SHP77 (cell line): Measurements from ENCODE around the gene TMEM178B.
"Not testable (repeated sequence)": the region's sequence is repeated elsewhere in the genome, so short reads cannot be mapped to it uniquely, and the experiment has no call there.

Experiments
- DNase-seq, 2 experiments: peaks; one replicate each; lab custom pipeline; 2025; lab: John Stamatoyannopoulos, UW

The TMEM178B gene

DNA sequence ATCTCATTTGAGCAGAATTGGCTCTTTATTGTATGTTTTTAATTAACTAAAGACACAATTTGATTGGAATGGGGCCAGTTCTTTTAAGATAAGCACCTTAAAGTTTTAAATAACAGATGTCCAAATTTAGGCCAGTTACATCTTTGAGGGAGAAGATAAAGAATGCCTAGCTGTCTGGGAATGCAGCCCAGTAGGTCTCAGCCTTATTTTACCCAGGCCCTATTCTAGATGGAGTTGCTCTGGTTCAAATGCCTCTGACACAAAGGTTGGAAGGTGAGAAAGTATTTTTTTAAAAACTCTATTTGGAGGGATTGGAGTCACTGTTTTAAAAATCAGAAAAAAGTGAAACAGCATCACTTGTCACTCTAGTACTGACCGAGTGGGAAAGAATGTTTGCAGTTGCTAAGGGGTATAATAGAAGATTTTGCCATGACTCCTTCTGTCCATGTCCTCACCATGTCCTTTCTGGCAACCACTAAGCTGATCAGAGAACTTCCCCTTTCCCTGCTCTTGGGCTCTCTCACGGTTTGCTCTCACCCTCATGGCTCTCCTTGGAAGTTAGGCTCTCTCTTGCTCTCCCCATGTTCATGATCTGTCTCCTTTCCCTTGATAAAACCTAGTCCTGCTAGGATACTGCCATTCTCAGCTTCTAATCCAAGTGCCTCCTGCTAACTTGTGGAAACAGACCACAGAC, 239.1 kb downstream of the TMEM178B start:
- no peak for DNase-seq

DNA sequence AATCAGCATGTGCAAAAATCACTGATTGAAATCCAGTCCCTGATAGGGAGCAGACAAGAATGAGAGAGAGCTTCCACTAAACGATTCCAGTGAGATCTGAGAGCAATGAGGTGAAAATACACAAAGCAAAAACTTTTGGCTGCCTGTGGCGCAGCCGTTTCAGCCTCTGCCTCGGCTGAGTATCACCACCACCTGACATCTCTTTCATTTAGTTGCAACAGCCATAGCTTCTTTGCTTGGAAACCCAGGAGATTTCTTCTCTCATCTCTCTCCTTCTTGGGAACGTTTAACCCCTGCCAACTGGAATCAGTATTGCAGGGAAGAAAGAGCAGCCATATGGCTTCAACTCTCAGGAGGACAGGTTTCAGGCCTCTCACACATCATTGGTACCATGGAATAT, 240.0 kb downstream of the TMEM178B start:
- DNase-seq: no peak

GRCh38 chr7:141317033-141317585, 243.2 kb downstream of the TMEM178B start:
- no peak for DNase-seq

DNA sequence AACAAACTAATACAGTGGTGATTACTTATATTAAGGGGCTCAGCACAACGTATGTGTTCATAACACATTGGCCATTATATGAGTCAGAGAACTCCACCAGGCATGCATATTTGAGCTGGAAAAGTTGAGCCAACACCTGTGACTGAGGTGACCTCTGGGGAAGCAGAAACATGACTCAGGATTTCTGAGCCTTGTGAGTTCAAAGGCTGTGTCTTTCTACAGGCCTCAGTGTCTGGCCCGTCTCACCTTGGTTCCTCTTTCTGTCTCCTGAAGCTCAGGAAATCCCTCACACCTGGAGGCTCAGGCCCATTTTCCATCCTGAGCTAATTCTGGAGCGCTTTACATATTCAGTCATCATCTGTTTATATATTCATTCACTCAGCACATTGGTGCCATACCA, 246.4 kb downstream of the TMEM178B start:
- DNase-seq: no peak

GRCh38 chr7:141322383-141322782, 248.5 kb downstream of the TMEM178B start:
- no peak for DNase-seq

- no peak for DNase-seq
These were observed 250.0 kb downstream of the TMEM178B start for GRCh38 chr7:141323826-141324225.

- no peak for DNase-seq
These were observed 251.0 kb downstream of the TMEM178B start for GRCh38 chr7:141324870-141325269.

DNA sequence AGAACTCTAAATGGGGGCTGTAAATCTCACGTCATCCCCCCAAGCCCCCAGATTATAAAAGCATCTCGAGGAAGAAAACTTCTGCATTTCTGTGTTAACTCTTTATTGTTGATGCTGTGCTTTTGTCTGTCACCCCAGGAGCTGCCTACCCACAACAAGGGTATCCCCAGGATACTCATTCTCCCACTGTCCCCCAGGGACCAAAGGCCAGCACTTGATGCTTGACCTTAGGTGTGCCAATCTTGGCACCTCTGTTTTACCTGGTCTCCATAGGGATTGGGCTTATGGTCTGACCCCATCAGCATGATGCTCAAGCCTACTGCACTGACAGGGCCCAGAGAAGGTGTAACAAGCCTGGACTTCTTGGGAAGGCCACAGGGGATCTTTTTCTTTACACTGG, 251.4 kb downstream of the TMEM178B start:
- DNase-seq: no peak

- DNase-seq: no peak
These were observed 254.4 kb downstream of the TMEM178B start for GRCh38 chr7:141328290-141328689.

DNA sequence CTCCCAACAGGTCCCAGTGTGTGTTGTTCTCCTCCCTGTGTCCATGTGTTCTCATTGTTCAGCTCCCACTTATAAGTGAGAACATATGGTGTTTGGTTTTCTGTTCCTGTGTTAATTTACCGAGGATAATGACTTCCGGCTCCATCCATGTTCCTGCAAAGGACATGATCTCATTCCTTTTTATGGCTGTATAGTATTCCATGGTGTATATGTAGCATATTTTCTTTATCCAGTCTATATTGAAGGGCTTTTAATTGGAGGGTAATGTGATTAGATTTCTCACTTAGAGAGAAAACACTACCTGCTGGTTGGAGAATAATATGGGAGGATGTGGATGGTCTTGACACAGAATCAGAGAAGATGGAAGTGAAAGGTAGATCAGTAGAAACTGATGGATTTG, 256.4 kb downstream of the TMEM178B start:
- not testable (repeated sequence) for DNase-seq

DNA sequence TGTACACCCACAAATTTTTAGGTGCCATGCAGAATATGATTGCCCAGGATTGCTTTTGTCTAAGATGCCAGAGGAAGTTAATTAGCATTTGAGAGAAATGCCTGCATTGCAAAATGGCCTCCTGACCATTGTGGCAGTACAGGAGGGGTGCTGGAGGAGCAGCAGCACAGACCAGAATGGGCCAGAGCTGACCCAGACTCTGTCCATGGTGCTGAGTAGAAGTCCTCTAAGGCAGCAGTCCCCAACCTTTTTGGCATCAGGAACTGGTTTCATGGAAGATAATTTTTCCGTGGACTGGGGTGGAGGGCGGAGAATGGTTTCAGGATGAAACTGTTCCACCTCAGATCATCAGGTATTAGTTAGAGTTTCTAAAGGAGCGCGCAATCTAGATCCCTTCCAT, 259.6 kb downstream of the TMEM178B start:
- no peak for DNase-seq

GRCh38 chr7:141335164-141335563, 261.3 kb downstream of the TMEM178B start:
- no peak for DNase-seq

GRCh38 chr7:141339603-141340002, 265.7 kb downstream of the TMEM178B start:
- DNase-seq: no peak

DNA sequence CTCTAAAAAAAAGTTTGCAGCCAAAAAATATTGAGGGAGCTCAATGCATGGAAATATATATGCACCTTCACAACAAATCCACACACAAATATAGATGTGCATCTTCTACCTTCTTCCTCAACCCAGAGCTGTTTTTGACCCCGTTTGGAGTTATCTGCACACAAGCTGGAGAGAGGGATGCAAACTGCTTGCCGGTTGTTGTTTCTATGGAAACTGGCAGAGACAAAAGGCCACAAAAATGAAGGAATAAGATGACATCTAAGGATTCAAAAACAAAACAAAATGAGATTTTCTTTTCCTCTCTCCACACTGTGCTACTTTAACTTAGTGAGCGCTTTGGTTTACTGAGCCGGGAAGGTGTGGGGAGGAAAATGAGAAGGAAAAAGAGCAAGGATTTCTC, 267.1 kb downstream of the TMEM178B start:
- no peak for DNase-seq

DNA sequence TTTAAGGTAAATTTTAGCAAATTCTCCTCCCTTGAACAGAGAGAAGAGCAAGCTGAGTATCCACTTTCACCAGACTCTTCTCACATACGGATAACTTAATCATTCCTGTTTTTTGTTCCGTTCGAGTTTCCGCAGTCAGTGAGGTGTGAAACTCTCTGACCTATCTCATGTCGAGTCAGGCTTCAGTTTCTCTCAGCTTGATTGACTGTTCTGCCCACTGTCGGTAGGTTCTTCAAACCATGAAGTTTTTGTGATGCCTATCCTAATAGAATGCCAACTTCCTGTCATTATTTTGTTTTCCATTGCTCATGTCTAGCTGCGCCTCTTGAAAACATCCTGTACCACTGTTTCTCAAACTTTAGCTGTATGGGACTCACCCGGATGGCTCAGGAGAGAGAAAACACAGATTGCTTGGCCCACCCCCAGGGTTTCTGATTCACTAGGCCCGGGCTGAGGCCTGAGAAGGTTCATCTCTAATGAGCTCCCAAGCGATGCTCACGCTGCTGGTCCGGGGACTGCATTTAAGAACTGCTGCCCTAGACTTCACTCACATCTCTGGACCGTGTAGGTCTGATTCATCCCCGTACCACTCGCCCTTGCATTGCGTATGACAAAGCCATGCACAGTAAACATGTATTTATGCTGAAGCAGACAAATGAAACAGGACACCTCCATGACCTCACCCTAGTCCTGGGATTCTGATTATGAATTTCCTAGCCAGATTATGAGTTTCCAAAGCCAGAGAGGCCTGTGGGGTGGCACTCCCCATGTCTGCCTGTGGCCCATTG, 269.0 kb downstream of the TMEM178B start:
- DNase-seq: no peak

DNA sequence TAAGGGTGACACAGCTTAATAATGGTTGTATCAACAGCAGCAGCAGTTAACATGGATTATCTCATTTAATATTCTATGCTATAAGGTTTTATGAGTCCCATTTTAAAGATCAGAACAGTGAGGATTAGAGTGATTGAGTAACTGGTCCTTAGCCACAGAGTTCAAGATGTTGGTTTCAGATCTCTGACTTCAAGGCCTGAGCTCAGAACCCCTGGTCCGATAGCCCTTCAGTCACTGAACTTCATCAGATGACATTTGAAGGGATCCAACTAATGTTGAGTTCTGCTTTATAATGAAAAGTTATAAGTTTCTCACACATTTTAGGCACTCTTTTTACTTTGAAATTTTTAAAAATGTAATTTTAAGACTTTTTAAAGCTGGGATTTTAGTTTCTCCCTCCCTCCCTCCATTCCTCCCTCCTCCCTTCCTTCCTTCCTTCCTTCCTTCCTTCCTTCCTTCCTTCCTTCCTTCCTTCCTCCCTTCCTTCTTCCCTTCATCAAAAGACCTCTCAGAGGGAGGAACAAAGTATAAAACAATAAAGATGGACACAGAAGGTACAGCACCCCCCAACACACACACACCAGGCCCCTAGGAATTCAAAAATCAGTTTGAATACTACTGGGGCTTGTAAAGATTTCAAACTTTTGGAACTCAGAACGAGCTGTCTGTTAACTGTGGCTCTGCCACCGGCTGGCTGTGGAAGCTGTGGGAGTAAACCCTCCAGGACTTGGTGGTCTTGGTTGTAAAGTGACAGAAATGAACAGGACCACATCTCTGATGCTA, 270.5 kb downstream of the TMEM178B start:
- no peak for DNase-seq

DNA sequence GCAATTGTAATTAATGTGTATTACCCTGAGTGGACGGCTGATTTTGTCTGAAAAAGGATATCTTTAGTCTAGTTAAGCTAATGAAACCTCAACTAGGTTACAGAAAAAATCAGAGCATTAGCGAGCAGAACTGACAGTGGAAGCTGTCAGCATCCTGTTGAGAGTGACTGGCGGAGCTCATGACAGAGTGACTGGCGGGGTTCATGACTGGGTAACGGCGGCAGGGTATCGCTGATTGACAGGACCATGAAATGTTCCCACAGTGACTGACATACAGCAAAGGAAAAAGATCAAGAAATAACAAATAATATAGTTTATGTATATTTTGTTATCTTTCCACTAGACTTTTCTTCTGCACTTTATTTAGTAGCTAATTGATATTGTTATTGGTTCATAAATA, 274.9 kb downstream of the TMEM178B start:
- no peak for DNase-seq

DNA sequence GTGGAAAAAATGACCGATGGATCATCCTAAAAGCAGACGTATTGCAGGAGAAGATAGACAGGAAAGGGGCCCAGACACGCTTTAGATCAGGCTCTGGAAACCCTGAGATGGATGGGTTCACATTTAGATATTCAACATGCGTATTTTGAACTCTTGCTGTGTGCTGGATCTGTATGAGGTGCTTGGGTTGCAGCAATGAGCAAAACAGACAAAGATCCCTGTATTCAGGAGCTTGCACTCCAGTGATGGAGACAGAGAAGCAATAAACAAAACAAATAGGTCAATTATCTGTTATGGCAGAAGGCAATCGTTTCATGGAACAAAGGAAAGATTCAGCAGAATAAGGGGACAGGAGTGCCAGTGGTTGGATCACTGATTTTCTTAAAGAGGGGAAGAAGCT, 275.5 kb downstream of the TMEM178B start:
- DNase-seq: no peak

GRCh38 chr7:141349804-141350203, 275.9 kb downstream of the TMEM178B start:
- no peak for DNase-seq

- no peak for DNase-seq
These were observed 277.3 kb downstream of the TMEM178B start for GRCh38 chr7:141351175-141351574.

DNA sequence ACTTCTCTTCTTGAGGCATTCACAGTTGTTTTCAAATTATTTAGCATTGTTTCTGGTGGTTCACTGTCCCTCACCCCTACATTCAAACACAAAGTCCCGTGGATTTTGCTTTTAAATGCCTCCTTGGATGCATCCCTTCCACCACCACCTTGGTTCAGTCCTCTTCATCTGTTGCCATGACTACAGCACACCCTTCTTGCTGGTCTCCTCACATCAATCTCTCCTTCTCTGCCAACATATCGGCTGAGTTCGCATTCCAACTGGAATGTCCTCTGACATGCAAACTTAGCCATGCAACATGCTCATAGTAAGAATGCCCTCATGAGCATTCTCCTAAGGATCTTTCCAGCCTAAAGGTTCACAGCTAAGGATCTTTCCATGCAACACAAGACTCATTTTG, 279.1 kb downstream of the TMEM178B start:
- no peak for DNase-seq

GRCh38 chr7:141354251-141354650, 280.4 kb downstream of the TMEM178B start:
- no peak for DNase-seq

- DNase-seq: no peak
These were observed 281.2 kb downstream of the TMEM178B start for GRCh38 chr7:141355032-141355431.
